ENCODE measurements around the gene MIER2. TPM values are rescaled to one million over a fixed set of nuclear protein-coding genes. Genes with fewer than 3 reads are reported as not detected.

MIER2 gene
- total RNA-seq, 1 donor from 2014 or later, result 47.3 TPM

- H3K9me3 Mint-ChIP-seq (ENCODE audit: unreplicated experiment), result peaks cover 5% of the 10 kb centered on the region
- peaks cover 15% of the 10 kb centered on the region for H3K36me3 Mint-ChIP-seq (ENCODE audit: unreplicated experiment)
- H3K27me3 Mint-ChIP-seq (ENCODE audit: unreplicated experiment), result peaks cover 5% of the 10 kb centered on the region
- TF ChIP-seq CTCF (IDR thresholded peaks at IDR 0.05; ENCODE audit: partially characterized antibody, unreplicated experiment), result no peak
- no peaks in the 10 kb centered on the region for H3K4me1 Mint-ChIP-seq (ENCODE audit: low read depth, unreplicated experiment)
- no peak overlapping the region for H3K4me3 Mint-ChIP-seq (ENCODE audit: unreplicated experiment)
- no peak overlapping the region for H3K27ac Mint-ChIP-seq (ENCODE audit: unreplicated experiment)
- DNase-seq, result no peak
Measured at GRCh38 chr19:329876-330275, 14.7 kb downstream of the MIER2 start.

- Mint-ChIP-seq H3K4me3 (ENCODE audit: unreplicated experiment) (no peak overlapping the region), H3K36me3 (ENCODE audit: unreplicated experiment) (peaks cover 15% of the 10 kb centered on the region), H3K27ac (ENCODE audit: unreplicated experiment) (no peak overlapping the region), H3K27me3 (ENCODE audit: unreplicated experiment) (peaks cover 5% of the 10 kb centered on the region), H3K4me1 (ENCODE audit: low read depth, unreplicated experiment) (no peaks in the 10 kb centered on the region), H3K9me3 (ENCODE audit: unreplicated experiment) (peaks cover 5% of the 10 kb centered on the region)
- no peak for TF ChIP-seq CTCF (IDR thresholded peaks at IDR 0.05; ENCODE audit: partially characterized antibody, unreplicated experiment)
- no peak for DNase-seq
Measured at GRCh38 chr19:328025-328505, 16.5 kb downstream of the MIER2 start.

GRCh38 chr19:327291-328024, 17.1 kb downstream of the MIER2 start:
- H3K4me1 Mint-ChIP-seq (ENCODE audit: low read depth, unreplicated experiment), result no peaks in the 10 kb centered on the region
- peaks cover 15% of the 10 kb centered on the region for H3K36me3 Mint-ChIP-seq (ENCODE audit: unreplicated experiment)
- H3K27ac Mint-ChIP-seq (ENCODE audit: unreplicated experiment), result no peak overlapping the region
- peaks cover 5% of the 10 kb centered on the region for H3K27me3 Mint-ChIP-seq (ENCODE audit: unreplicated experiment)
- no peak overlapping the region for H3K4me3 Mint-ChIP-seq (ENCODE audit: unreplicated experiment)
- H3K9me3 Mint-ChIP-seq (ENCODE audit: unreplicated experiment), result peaks cover 5% of the 10 kb centered on the region
- no peak for TF ChIP-seq CTCF (IDR thresholded peaks at IDR 0.05; ENCODE audit: partially characterized antibody, unreplicated experiment)
- no peak for DNase-seq

- Mint-ChIP-seq H3K4me3 (ENCODE audit: unreplicated experiment) (no peak overlapping the region), H3K36me3 (ENCODE audit: unreplicated experiment) (peaks cover 15% of the 10 kb centered on the region), H3K4me1 (ENCODE audit: low read depth, unreplicated experiment) (no peaks in the 10 kb centered on the region), H3K27ac (ENCODE audit: unreplicated experiment) (no peak overlapping the region), H3K27me3 (ENCODE audit: unreplicated experiment) (peaks cover 5% of the 10 kb centered on the region), H3K9me3 (ENCODE audit: unreplicated experiment) (peaks cover 5% of the 10 kb centered on the region)
- no peak for DNase-seq
- TF ChIP-seq CTCF (IDR thresholded peaks at IDR 0.05; ENCODE audit: partially characterized antibody, unreplicated experiment), result no peak
Measured at GRCh38 chr19:326871-327270, 17.7 kb downstream of the MIER2 start.

- Mint-ChIP-seq H3K4me3 (ENCODE audit: unreplicated experiment) (no peak overlapping the region), H3K27ac (ENCODE audit: unreplicated experiment) (no peak overlapping the region), H3K4me1 (ENCODE audit: low read depth, unreplicated experiment) (no peaks in the 10 kb centered on the region), H3K9me3 (ENCODE audit: unreplicated experiment) (peaks cover 5% of the 10 kb centered on the region), H3K27me3 (ENCODE audit: unreplicated experiment) (peaks cover 5% of the 10 kb centered on the region), H3K36me3 (ENCODE audit: unreplicated experiment) (peaks cover 21% of the 10 kb centered on the region)
- DNase-seq, result no peak
- no peak for TF ChIP-seq CTCF (IDR thresholded peaks at IDR 0.05; ENCODE audit: partially characterized antibody, unreplicated experiment)
Measured at GRCh38 chr19:325937-326565, 18.5 kb downstream of the MIER2 start.

All from glutamatergic neuron (in vitro differentiated cells).